Panc1 (cell line): ENCODE measurements around the gene MCF2L2. TPM values are rescaled to one million over a fixed set of nuclear protein-coding genes. Genes with fewer than 3 reads are reported as not detected.

Experiments
- ATAC-seq: fragments of 200-7000 bp; cut with Tn5 transposase; 2 replicates; pipeline ENCODE4 v1.9.1; 2020; ENCODE audit warnings: mild to moderate bottlenecking, moderate library complexity
- BruUV-seq: library from RNA; stranded (reverse); fragments of 400-500 nt; replicated peaks from 2 replicates; lab custom pipeline; 2021; lab: Mats Ljungman, UMichigan
- CTCF ChIA-PET: fragments of 300-600 bp; sonication (Branson Sonifier 250); formaldehyde crosslinking; loops from one replicate; lab custom pipeline; 2022; ENCODE audit warnings: antibody characterized with exemption; lab: Charles Lee
- POLR2A ChIA-PET: fragments of 300-600 bp; sonication (Branson Sonifier 250); formaldehyde crosslinking; loops from one replicate; lab custom pipeline; 2022; ENCODE audit warnings: antibody characterized with exemption; lab: Charles Lee
- DNase-seq: peaks from one replicate; pipeline ENCODE4 v3.0.0-alpha.2; 2010; ENCODE audit warnings: low read depth, low spot score
- H3K27ac ChIP-seq: 2 replicates; pipeline ENCODE4 v1.5.1; 2011; ENCODE audit warnings: mild to moderate bottlenecking, low read length, inconsistent platforms
- H3K27me3 ChIP-seq: fragments of 200-500 bp; sonication (Bioruptor generic); 2 replicates; pipeline ENCODE4 v1.6.0; 2014; ENCODE audit warnings: low read length, inconsistent platforms; ENCODE audit not compliant: control insufficient read depth, insufficient read depth
- H3K36me3 ChIP-seq: fragments of 200-500 bp; sonication (Bioruptor generic); 2 replicates; pipeline ENCODE4 v1.5.1; 2014; ENCODE audit warnings: inconsistent platforms, mild to moderate bottlenecking, low read length, moderate library complexity; ENCODE audit not compliant: control insufficient read depth, insufficient read depth
- H3K4me1 ChIP-seq: 2 replicates; pipeline ENCODE4 v1.5.1; 2011; ENCODE audit warnings: inconsistent platforms, mild to moderate bottlenecking, low read length, moderate library complexity; ENCODE audit not compliant: control insufficient read depth, insufficient read depth
- H3K4me3 ChIP-seq, 2 experiments: 2 replicates each; pipeline ENCODE4 v1.5.1; 2011 to 2012; ENCODE audit warnings: low read depth in 2 of 2, low read length in 2 of 2, mild to moderate bottlenecking in 2 of 2, inconsistent platforms in 1 of 2, moderate library complexity in 1 of 2
- H3K9me3 ChIP-seq: fragments of 200-500 bp; sonication (Bioruptor generic); 2 replicates; pipeline ENCODE4 v1.5.1; 2014; ENCODE audit warnings: low read depth, mild to moderate bottlenecking, inconsistent platforms, low read length, moderate library complexity; ENCODE audit not compliant: control insufficient read depth, insufficient read depth
- POLR2AphosphoS5 ChIP-seq: IDR thresholded peaks from 2 replicates; pipeline ENCODE4 v1.6.1; 2012; ENCODE audit warnings: mild to moderate bottlenecking, low read depth, low read length, moderate library complexity
- SIN3A ChIP-seq: IDR thresholded peaks from 2 replicates; pipeline ENCODE4 v1.6.1; 2012; ENCODE audit warnings: low read depth, mild to moderate bottlenecking, low read length, moderate library complexity, borderline replicate concordance; ENCODE audit not compliant: insufficient read depth
- TCF7L2 ChIP-seq: IDR thresholded peaks from 2 replicates; pipeline ENCODE4 v1.6.1; 2011; ENCODE audit warnings: mild to moderate bottlenecking, low read depth, low read length, inconsistent platforms
- in situ Hi-C: cut with HindIII; loops from 2 replicates; pipeline ENCODE4 v1.10.0; 2016; ENCODE audit warnings: low sequenced_read_pairs, low pct_unique_long_range_greater_than_20kb
- intact Hi-C: fragments of 100-400 bp; cut with micrococcal nuclease; formaldehyde crosslinking; loops from one replicate; pipeline ENCODE4 v1.10.0; 2022; ENCODE audit not compliant: unreplicated experiment
- total RNA-seq: library from RNA; stranded (reverse); gene quantifications from one replicate; pipeline ENCODE4 v1.2.1, GENCODE V29; 2021; ENCODE audit not compliant: unreplicated experiment
- TF ChIP-seq, protein P1 (sequence below), 2 experiments: IDR thresholded peaks; 2 replicates each; pipeline ENCODE4 v1.6.1; 2011 to 2012; ENCODE audit warnings: low read depth in 2 of 2, control low read depth in 1 of 2, low read length in 1 of 2, mild to moderate bottlenecking in 1 of 2, moderate library complexity in 1 of 2; ENCODE audit not compliant: insufficient read depth in 1 of 2
- TF ChIP-seq, protein P2 (sequence below): fragments of 450-650 bp; IDR thresholded peaks from 2 replicates; pipeline ENCODE4 v1.5.1; 2017; ENCODE audit warnings: mild to moderate bottlenecking

MCF2L2 gene
- total RNA-seq, 1 experiment from 2014 or later: 1.0 TPM

DNA sequence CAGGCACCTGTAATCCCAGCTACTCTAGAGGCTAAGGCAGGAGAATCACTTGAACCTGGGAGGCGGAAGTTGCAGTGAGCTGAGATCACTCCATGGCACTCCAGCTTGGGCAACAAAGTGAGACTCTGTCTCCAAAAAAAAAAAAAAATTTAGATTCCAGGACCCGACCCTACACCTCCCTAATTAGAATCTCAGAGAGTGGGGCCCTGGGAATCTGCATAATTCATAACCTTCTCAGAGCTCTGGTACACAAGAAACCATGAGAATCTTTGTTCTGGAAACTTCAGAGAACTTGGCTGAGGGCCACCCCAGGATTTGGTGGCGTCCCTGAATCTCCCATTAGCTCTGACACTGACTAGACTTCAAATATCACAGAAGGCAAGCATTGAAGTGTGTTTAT is 143.8 kb downstream of the MCF2L2 start:
- no peak for DNase-seq
- H3K9me3 ChIP-seq: no peaks in the 10 kb centered on the region
- intact Hi-C loops (no loop called here), in situ Hi-C loops (no loop called here)
- ChIA-PET CTCF (no interaction called here), POLR2A (no interaction called here)
- H3K36me3 ChIP-seq: no peaks in the 10 kb centered on the region
- no peaks in the 10 kb centered on the region for H3K27me3 ChIP-seq
- H3K4me1 ChIP-seq: peaks cover 29% of the 10 kb centered on the region
- no peak overlapping the region for H3K4me3 ChIP-seq
- BruUV-seq: no TSS peak
- TF ChIP-seq POLR2AphosphoS5: no peak
- TF ChIP-seq, protein P1, sequence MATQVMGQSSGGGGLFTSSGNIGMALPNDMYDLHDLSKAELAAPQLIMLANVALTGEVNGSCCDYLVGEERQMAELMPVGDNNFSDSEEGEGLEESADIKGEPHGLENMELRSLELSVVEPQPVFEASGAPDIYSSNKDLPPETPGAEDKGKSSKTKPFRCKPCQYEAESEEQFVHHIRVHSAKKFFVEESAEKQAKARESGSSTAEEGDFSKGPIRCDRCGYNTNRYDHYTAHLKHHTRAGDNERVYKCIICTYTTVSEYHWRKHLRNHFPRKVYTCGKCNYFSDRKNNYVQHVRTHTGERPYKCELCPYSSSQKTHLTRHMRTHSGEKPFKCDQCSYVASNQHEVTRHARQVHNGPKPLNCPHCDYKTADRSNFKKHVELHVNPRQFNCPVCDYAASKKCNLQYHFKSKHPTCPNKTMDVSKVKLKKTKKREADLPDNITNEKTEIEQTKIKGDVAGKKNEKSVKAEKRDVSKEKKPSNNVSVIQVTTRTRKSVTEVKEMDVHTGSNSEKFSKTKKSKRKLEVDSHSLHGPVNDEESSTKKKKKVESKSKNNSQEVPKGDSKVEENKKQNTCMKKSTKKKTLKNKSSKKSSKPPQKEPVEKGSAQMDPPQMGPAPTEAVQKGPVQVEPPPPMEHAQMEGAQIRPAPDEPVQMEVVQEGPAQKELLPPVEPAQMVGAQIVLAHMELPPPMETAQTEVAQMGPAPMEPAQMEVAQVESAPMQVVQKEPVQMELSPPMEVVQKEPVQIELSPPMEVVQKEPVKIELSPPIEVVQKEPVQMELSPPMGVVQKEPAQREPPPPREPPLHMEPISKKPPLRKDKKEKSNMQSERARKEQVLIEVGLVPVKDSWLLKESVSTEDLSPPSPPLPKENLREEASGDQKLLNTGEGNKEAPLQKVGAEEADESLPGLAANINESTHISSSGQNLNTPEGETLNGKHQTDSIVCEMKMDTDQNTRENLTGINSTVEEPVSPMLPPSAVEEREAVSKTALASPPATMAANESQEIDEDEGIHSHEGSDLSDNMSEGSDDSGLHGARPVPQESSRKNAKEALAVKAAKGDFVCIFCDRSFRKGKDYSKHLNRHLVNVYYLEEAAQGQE (IDR thresholded peaks at IDR 0.05; ENCODE audit: insufficient read depth in 1 of 2, low read depth in 2 of 2, low read length in 1 of 2): no peak
- no peak for TF ChIP-seq SIN3A
- TF ChIP-seq, protein P2, sequence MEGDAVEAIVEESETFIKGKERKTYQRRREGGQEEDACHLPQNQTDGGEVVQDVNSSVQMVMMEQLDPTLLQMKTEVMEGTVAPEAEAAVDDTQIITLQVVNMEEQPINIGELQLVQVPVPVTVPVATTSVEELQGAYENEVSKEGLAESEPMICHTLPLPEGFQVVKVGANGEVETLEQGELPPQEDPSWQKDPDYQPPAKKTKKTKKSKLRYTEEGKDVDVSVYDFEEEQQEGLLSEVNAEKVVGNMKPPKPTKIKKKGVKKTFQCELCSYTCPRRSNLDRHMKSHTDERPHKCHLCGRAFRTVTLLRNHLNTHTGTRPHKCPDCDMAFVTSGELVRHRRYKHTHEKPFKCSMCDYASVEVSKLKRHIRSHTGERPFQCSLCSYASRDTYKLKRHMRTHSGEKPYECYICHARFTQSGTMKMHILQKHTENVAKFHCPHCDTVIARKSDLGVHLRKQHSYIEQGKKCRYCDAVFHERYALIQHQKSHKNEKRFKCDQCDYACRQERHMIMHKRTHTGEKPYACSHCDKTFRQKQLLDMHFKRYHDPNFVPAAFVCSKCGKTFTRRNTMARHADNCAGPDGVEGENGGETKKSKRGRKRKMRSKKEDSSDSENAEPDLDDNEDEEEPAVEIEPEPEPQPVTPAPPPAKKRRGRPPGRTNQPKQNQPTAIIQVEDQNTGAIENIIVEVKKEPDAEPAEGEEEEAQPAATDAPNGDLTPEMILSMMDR: no peak
- no peak for TF ChIP-seq TCF7L2
- no peak for ATAC-seq
- peak overlapping the region; percentile 78; the same call in 1 of the 2 replicates for H3K27ac ChIP-seq

DNA sequence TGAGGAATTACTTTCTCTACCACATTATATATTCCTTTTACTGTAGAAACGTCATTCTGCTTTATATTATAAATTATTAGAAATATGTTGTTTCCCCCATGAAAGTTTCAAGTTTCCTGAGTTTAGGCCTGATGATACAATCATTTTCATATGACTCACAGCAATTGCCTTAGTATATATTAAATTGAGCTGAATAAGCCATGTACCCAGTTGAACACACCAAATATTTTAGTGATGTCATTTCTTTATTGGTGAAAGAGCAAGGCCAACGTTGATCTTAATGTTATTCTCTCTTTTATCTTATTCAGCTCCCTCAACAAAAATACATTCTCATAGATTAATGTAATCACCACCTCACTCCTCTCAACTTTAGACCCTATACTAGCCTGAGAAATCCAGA is 144.5 kb downstream of the MCF2L2 start:
- H3K9me3 ChIP-seq: no peaks in the 10 kb centered on the region
- no peak overlapping the region for H3K27ac ChIP-seq
- CTCF ChIA-PET: no interaction called here
- H3K4me3 ChIP-seq: no peak overlapping the region
- H3K4me1 ChIP-seq: peaks cover 29% of the 10 kb centered on the region
- TF ChIP-seq POLR2AphosphoS5: no peak
- no peak for TF ChIP-seq SIN3A
- DNase-seq (no peak), ATAC-seq (no peak)
- no peaks in the 10 kb centered on the region for H3K27me3 ChIP-seq
- BruUV-seq: no TSS peak
- POLR2A ChIA-PET: interaction anchor here (0.7 kb wide), 1 partner anchor 113 kb away, joined by 4 read pairs; no protein-coding TSS in a partner anchor
- H3K36me3 ChIP-seq: no peaks in the 10 kb centered on the region
- in situ Hi-C loops: no loop called here
- intact Hi-C loops: no loop called here

DNA sequence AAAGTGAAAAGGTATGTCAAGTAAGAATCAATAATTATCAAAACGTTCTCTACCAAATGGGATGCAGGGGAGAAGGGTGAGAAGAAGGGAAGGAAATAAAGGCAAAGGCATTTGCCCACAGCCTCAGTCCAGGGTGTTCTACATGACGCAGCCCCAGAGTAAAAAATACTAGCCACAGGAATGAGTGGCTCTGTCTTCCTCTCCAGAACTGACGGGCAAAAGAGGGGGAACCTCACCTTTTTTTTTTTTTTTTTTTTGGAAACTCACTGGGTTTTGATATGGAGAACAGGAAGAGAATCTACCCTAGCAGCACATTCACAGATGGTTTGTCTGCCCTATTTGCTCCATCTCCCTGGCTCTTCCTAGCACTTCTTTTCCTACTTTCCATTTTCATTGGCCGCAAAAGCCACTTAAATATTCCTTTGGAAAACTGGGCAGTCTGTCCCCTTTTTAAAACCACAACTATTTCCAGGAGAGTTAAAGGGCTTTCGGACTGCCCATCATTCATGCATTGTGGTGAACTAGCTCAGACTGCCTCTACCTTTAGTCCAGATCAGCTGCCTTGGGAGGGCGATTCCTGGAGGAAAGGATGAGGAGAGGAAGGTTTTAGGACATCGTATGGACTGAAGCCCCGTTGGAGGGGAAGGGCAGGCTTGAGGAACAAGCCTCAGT is 147.2 kb downstream of the MCF2L2 start:
- BruUV-seq: no TSS peak
- DNase-seq (no peak), ATAC-seq (no peak)
- intact Hi-C loops (no loop called here), in situ Hi-C loops (no loop called here)
- H3K36me3 ChIP-seq: no peaks in the 10 kb centered on the region
- ChIA-PET POLR2A (interaction anchor here (0.7 kb wide), 1 partner anchor 39 kb away, joined by 8 read pairs; no protein-coding TSS in a partner anchor), CTCF (no interaction called here)
- H3K27me3 ChIP-seq: no peaks in the 10 kb centered on the region
- H3K4me1 ChIP-seq: peaks cover 13% of the 10 kb centered on the region
- peak overlapping the region; percentile 5; the same call in 1 of the 2 replicates for H3K27ac ChIP-seq
- H3K9me3 ChIP-seq: no peaks in the 10 kb centered on the region
- TF ChIP-seq POLR2AphosphoS5 (no peak), TCF7L2 (no peak), SIN3A (no peak)
- TF ChIP-seq, protein P2: no peak
- TF ChIP-seq, protein P1 (IDR thresholded peaks at IDR 0.05; ENCODE audit: insufficient read depth in 1 of 2, low read depth in 2 of 2, low read length in 1 of 2): no peak
- H3K4me3 ChIP-seq: no peak overlapping the region
